ENCODE measurements around the gene HMX2.

DNA sequence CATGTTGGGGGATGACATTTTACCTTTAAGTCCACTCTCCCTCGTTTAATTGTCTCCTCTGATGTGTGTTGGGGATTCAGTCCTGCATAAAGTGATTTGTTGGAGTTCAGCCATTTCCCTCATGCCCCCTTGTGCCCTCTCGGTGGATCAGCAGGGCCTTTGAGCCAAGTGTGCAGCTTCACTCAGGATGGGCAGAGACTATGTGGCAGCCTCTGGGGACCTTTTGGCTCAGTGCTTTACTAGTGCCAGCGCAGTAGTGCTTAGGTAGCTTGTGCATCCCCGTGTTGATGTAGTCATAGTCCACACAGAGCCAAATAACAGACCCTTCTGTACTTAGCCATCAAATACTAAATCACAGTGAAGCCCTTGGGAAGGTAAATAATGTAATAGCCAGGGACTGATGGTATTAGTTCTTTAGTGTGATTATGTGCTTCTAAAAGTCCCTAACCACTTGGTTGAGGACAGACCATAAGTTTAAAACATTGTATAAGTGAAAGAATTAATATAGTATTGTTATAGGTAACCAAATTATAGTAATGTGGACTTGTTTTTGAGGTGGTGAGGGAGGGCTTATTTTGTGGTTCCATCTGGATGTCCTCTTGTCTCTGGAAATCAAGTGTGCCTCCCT, 17.6 kb downstream of the HMX2 start:
- TF ChIP-seq, protein P1, sequence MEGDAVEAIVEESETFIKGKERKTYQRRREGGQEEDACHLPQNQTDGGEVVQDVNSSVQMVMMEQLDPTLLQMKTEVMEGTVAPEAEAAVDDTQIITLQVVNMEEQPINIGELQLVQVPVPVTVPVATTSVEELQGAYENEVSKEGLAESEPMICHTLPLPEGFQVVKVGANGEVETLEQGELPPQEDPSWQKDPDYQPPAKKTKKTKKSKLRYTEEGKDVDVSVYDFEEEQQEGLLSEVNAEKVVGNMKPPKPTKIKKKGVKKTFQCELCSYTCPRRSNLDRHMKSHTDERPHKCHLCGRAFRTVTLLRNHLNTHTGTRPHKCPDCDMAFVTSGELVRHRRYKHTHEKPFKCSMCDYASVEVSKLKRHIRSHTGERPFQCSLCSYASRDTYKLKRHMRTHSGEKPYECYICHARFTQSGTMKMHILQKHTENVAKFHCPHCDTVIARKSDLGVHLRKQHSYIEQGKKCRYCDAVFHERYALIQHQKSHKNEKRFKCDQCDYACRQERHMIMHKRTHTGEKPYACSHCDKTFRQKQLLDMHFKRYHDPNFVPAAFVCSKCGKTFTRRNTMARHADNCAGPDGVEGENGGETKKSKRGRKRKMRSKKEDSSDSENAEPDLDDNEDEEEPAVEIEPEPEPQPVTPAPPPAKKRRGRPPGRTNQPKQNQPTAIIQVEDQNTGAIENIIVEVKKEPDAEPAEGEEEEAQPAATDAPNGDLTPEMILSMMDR (IDR thresholded peaks at IDR 0.05): no peak
- TF ChIP-seq POLR2AphosphoS5 (IDR thresholded peaks at IDR 0.05): no peak
